GM15510 (cell line): ENCODE measurements around the gene CXXC5.

ENCODE experiments used
- POLR2A ChIP-seq: IDR thresholded peaks from 3 replicates; pipeline ENCODE4 v1.6.1; 2011; ENCODE audit warnings: borderline replicate concordance; ENCODE audit not compliant: insufficient read length; ENCODE audit errors: extremely low read depth

Gene CXXC5

DNA sequence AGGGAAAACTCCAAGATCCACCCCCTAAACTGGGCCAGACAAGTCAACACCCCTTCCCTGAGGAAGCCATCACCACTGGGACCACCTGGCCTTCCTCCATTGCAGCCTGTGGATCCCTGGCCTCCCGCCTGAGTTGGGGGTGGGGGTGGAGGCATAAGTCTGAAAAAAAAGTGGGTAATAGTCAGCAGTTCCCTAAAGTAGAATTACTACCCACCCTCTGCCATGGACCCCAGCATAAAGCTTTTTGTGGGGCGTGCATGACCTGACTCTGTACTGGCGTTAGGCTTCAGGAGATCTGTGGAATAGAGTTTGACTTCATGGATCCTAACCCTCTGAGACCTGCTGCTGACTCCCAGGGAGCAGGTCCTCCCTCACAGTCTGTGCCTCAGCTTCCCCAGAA lies 2.0 kb upstream of the CXXC5 start:
- no peak for TF ChIP-seq POLR2A

- no peak for TF ChIP-seq POLR2A
Observed at GRCh38 chr5:139646912-139647505, 1.1 kb upstream of the CXXC5 start.

DNA sequence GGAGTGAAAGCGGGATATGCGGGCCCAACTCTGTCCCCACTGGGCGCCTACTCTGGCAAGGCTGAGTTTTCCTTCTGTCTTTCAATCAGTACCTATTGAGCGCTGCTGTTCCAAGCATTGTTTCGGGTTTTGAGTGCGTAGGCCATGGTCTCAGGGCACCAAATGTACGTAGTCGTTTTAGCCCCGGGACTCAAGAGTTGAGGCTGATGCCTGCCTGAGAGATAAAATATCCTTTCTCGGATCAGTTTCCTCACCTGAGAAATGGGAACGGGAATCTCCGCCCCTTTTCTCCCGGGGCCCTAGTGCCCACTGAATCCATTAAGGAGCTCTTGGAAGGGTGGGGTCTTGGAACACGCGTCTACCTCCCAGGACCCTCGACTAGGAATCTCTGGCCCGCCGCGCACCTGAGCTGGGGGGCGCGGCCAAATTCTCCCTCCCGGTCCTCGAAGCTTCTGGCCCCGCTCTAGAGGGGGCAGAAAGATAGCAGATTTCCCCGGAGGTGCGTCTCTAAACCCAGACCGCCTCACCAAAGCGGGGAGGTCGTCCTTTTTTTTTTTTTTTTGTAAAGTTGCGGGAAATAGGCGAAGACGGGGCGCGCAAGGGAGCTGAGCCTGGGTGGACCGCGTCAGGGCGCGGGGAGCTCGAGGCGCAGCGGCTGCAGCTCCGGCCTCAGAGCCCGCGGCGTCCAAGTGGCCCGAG lies 494 bp upstream of the CXXC5 start:
- TF ChIP-seq POLR2A: no peak

GRCh38 chr5:139649082-139649991 lies 1.2 kb downstream of the CXXC5 start:
- TF ChIP-seq POLR2A: no peak

- no peak for TF ChIP-seq POLR2A
Observed at GRCh38 chr5:139650031-139650688, 2.0 kb downstream of the CXXC5 start.

- peak; percentile 23 for TF ChIP-seq POLR2A
Observed at GRCh38 chr5:139650689-139651042, 2.5 kb downstream of the CXXC5 start.

GRCh38 chr5:139651043-139651834 lies 3.1 kb downstream of the CXXC5 start:
- TF ChIP-seq POLR2A: no peak

DNA sequence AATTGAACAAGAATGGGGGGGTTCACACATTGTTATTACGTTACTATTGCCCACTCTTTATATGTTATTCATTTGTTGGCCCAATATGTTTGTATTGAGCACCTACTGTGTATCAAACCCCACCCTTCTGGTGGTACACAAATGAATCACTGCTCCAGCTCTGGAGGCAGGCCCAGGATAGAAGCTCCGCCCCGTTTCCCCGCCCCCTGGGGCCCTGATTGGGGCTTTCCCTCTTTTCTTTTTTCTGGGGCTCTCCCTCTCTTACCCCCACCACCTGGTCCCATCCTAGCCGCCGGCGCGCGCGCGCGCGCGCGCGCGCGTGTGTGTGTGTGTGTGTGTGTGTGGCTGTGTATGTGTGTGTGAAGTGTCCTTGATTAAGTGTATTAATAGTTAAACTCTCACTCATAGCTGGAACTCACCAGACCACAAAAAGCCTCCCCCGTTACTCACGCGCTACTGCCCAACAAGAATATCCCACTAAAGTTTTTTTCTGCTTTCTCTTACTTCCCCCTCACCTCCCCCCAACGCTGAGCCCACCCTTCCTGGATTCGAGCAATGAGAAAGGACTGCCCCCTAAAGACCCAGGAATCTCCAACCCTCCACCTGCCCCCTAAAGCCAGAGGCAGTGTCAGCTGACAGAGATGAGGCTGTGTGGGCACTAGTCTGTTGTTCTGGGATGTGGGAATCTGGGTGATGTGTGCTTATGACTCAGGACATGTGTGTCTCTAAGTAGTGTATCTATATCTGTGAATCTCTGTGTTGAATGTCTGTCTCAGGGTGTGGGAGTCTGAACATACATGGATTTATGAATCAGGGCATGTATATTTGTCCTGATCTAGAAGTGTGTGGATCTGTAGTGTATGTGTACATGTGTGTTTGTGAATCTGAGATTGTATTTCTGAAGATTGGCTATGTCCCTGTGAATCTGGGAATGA lies 4.0 kb downstream of the CXXC5 start:
- TF ChIP-seq POLR2A: no peak

GRCh38 chr5:139652788-139653241 lies 4.7 kb downstream of the CXXC5 start:
- no peak for TF ChIP-seq POLR2A

- no peak for TF ChIP-seq POLR2A
Observed at GRCh38 chr5:139653616-139654015, 5.5 kb downstream of the CXXC5 start.

GRCh38 chr5:139654464-139654863 lies 6.3 kb downstream of the CXXC5 start:
- TF ChIP-seq POLR2A: no peak

DNA sequence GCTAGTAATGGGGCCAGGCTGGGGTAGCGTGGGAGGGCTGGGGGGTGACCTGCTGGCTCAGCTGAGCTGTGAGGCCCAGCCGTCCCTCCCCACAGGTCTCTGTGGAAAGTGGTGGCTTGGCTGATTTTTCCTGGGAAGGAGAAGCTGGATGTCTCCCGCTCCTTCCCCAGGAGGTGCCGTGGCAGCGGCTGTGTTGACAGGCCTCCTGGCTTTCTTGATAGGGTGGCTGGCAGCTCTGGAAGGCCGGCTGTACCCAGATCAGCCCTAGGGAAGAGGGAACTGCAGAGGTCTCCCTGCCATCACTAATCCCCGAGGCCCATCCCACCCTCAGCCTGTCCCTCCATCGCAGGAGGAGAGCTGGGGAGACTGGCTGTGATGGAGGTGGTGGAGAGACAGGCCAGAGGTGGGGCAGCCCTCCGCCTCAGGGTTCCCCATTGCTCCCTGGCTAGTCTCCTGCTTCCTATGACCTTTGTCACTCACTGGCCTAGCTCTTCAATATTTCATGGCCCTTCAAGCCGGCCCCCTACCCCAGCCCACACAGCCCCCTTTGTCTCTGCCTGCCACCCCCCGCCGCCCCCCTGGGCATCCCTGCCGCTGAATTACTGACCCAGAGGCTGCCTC lies 6.8 kb downstream of the CXXC5 start:
- no peak for TF ChIP-seq POLR2A
